Neural cell (in vitro differentiated cells): Measurements from ENCODE around the gene SYT13. TPM values are rescaled to one million over a fixed set of nuclear protein-coding genes. Genes with fewer than 3 reads are reported as not detected.

ENCODE experiments used
- H2AFZ ChIP-seq: fragments of 200-600, 300-800 bp; sonication (generic), shearing (Covaris generic); 2 replicates; pipeline ENCODE4 v1.6.0; 2014; ENCODE audit warnings: low read depth, mild to moderate bottlenecking, antibody characterized with exemption, low read length, moderate library complexity
- H3F3A ChIP-seq: fragments of 200-600 bp; shearing (Covaris generic); 2 replicates; pipeline ENCODE4 v1.6.1; 2016; ENCODE audit warnings: mild to moderate bottlenecking, moderate library complexity, mixed read lengths, antibody characterized with exemption, low read length; ENCODE audit not compliant: insufficient read depth, poor library complexity, severe bottlenecking
- H3K27ac ChIP-seq: fragments of 200-600, 300-800 bp; sonication (generic), shearing (Covaris generic); 2 replicates; pipeline ENCODE4 v1.5.1; 2014; ENCODE audit warnings: mild to moderate bottlenecking, low read length, moderate library complexity
- H3K27me3 ChIP-seq: fragments of 300-800, 200-600 bp; sonication (generic), shearing (Covaris generic); 2 replicates; pipeline ENCODE4 v1.6.0; 2014; ENCODE audit warnings: mild to moderate bottlenecking, low read depth, low read length, moderate library complexity; ENCODE audit not compliant: insufficient read depth
- H3K36me3 ChIP-seq: fragments of 300-800, 200-600 bp; sonication (generic), shearing (Covaris generic); 2 replicates; pipeline ENCODE4 v1.5.1; 2014; ENCODE audit warnings: mild to moderate bottlenecking, antibody characterized with exemption, low read length, moderate library complexity; ENCODE audit not compliant: insufficient read depth
- H3K4me2 ChIP-seq: fragments of 300-800, 200-600 bp; sonication (generic), shearing (Covaris generic); 2 replicates; pipeline ENCODE4 v1.6.0; 2014; ENCODE audit warnings: mild to moderate bottlenecking, low read length
- H3K4me3 ChIP-seq: fragments of 300-800, 200-600 bp; sonication (generic), shearing (Covaris generic); 2 replicates; pipeline ENCODE4 v1.5.1; 2014; ENCODE audit warnings: mild to moderate bottlenecking, low read length, moderate library complexity
- H3K79me2 ChIP-seq: fragments of 200-600 bp; shearing (Covaris generic); replicated peaks from 2 replicates; pipeline ENCODE4 v1.6.0; 2014; ENCODE audit warnings: mild to moderate bottlenecking, low read length, moderate library complexity; ENCODE audit not compliant: insufficient read depth
- H3K9ac ChIP-seq: fragments of 300-800, 200-600 bp; sonication (generic), shearing (Covaris generic); 2 replicates; pipeline ENCODE4 v1.6.1; 2016; ENCODE audit warnings: mild to moderate bottlenecking, low read length, mixed read lengths
- H3K9me2 ChIP-seq: fragments of 200-600 bp; shearing (Covaris generic); 2 replicates; pipeline ENCODE4 v1.6.1; 2016; ENCODE audit warnings: mild to moderate bottlenecking, low read length, mixed read lengths; ENCODE audit not compliant: insufficient read depth
- H3K9me3 ChIP-seq: fragments of 200-600, 300-800 bp; sonication (generic), shearing (Covaris generic); 2 replicates; pipeline ENCODE4 v1.6.1; 2016; ENCODE audit warnings: mild to moderate bottlenecking, mixed run types, low read length, moderate library complexity, mixed read lengths
- H4K20me1 ChIP-seq: fragments of 200-600 bp; shearing (Covaris generic); 2 replicates; pipeline ENCODE4 v1.6.1; 2016; ENCODE audit warnings: mild to moderate bottlenecking, mixed run types; ENCODE audit not compliant: insufficient read depth
- EP300 ChIP-seq: fragments of 450-650 bp; conservative IDR thresholded peaks from 2 replicates; pipeline ENCODE4 v1.6.1; 2014; ENCODE audit warnings: antibody characterized with exemption, mild to moderate bottlenecking, moderate library complexity; ENCODE audit not compliant: poor library complexity, severe bottlenecking
- EZH2 ChIP-seq: fragments of 200-600, 300-800 bp; shearing (Covaris generic), sonication (generic); IDR thresholded peaks from 2 replicates; pipeline ENCODE4 v1.6.1; 2014; ENCODE audit warnings: antibody characterized with exemption, low read length, borderline replicate concordance, mild to moderate bottlenecking; ENCODE audit not compliant: insufficient read depth, poor library complexity, severe bottlenecking
- MXI1 ChIP-seq: fragments of 450-650 bp; conservative IDR thresholded peaks from 2 replicates; pipeline ENCODE4 v1.6.1; 2014; ENCODE audit warnings: antibody characterized with exemption, mild to moderate bottlenecking; ENCODE audit not compliant: poor library complexity, severe bottlenecking
- POLR2AphosphoS5 ChIP-seq: IDR thresholded peaks from 2 replicates; pipeline ENCODE4 v1.6.1; 2012
- RAD21 ChIP-seq: fragments of 450-650 bp; conservative IDR thresholded peaks from 2 replicates; pipeline ENCODE4 v1.6.1; 2014; ENCODE audit warnings: antibody characterized with exemption, mild to moderate bottlenecking, moderate library complexity
- TAF1 ChIP-seq: IDR thresholded peaks from 2 replicates; pipeline ENCODE4 v1.6.1; 2012; ENCODE audit warnings: low read depth
- polyA plus RNA-seq: library from polyadenylated mRNA; depleted of rRNA; stranded (reverse); fragments of >200 nt; gene quantifications from 2 replicates; pipeline ENCODE4 v1.2.3, GENCODE V29; 2014
- TF ChIP-seq, protein P1 (sequence below): fragments of 450-650 bp; IDR thresholded peaks from 2 replicates; pipeline ENCODE4 v1.5.1; 2014; ENCODE audit warnings: antibody characterized with exemption, mild to moderate bottlenecking, moderate library complexity; ENCODE audit not compliant: poor library complexity, severe bottlenecking
- TF ChIP-seq, protein P2 (sequence below): IDR thresholded peaks from 2 replicates; pipeline ENCODE4 v1.6.1; 2012; ENCODE audit warnings: borderline replicate concordance

Gene SYT13
- polyA plus RNA-seq, 1 donor from 2014 or later: 60.8 TPM

DNA sequence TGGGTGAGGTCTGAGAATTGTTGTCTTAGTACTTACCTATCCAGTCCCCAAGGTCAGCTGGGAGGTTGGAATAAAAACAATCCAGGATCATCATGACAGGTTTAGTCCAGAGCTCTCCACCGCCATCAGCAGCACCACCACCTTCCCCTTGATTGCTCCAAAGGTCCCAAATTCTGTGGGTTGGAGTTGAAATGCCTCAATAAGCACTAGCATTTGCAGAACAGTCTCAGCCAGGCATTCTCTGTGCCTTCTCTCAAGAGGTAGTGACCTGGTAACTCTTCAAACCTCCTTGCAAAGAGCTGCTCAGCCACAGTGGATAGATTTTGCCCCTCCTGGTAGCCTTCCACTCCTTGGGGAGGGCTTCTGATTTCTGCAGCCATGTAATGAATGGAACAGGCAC lies 70.1 kb downstream of the SYT13 start:
- Histone ChIP-seq H3K36me3 (no peaks in the 10 kb centered on the region), H4K20me1 (no peaks in the 10 kb centered on the region), H2AFZ (no peak overlapping the region), H3K4me3 (no peak overlapping the region), H3K9me3 (no peaks in the 10 kb centered on the region), H3K9ac (no peak overlapping the region), H3K79me2 (no peaks in the 10 kb centered on the region), H3K4me2 (no peak overlapping the region), H3K27ac (no peak overlapping the region), H3K9me2 (no peaks in the 10 kb centered on the region), H3F3A (no peaks in the 10 kb centered on the region), H3K27me3 (no peaks in the 10 kb centered on the region)
- TF ChIP-seq, protein P1, sequence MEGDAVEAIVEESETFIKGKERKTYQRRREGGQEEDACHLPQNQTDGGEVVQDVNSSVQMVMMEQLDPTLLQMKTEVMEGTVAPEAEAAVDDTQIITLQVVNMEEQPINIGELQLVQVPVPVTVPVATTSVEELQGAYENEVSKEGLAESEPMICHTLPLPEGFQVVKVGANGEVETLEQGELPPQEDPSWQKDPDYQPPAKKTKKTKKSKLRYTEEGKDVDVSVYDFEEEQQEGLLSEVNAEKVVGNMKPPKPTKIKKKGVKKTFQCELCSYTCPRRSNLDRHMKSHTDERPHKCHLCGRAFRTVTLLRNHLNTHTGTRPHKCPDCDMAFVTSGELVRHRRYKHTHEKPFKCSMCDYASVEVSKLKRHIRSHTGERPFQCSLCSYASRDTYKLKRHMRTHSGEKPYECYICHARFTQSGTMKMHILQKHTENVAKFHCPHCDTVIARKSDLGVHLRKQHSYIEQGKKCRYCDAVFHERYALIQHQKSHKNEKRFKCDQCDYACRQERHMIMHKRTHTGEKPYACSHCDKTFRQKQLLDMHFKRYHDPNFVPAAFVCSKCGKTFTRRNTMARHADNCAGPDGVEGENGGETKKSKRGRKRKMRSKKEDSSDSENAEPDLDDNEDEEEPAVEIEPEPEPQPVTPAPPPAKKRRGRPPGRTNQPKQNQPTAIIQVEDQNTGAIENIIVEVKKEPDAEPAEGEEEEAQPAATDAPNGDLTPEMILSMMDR: no peak
- TF ChIP-seq POLR2AphosphoS5 (no peak), EZH2 (no peak), EP300 (no peak)
- TF ChIP-seq, protein P2, sequence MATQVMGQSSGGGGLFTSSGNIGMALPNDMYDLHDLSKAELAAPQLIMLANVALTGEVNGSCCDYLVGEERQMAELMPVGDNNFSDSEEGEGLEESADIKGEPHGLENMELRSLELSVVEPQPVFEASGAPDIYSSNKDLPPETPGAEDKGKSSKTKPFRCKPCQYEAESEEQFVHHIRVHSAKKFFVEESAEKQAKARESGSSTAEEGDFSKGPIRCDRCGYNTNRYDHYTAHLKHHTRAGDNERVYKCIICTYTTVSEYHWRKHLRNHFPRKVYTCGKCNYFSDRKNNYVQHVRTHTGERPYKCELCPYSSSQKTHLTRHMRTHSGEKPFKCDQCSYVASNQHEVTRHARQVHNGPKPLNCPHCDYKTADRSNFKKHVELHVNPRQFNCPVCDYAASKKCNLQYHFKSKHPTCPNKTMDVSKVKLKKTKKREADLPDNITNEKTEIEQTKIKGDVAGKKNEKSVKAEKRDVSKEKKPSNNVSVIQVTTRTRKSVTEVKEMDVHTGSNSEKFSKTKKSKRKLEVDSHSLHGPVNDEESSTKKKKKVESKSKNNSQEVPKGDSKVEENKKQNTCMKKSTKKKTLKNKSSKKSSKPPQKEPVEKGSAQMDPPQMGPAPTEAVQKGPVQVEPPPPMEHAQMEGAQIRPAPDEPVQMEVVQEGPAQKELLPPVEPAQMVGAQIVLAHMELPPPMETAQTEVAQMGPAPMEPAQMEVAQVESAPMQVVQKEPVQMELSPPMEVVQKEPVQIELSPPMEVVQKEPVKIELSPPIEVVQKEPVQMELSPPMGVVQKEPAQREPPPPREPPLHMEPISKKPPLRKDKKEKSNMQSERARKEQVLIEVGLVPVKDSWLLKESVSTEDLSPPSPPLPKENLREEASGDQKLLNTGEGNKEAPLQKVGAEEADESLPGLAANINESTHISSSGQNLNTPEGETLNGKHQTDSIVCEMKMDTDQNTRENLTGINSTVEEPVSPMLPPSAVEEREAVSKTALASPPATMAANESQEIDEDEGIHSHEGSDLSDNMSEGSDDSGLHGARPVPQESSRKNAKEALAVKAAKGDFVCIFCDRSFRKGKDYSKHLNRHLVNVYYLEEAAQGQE: no peak

DNA sequence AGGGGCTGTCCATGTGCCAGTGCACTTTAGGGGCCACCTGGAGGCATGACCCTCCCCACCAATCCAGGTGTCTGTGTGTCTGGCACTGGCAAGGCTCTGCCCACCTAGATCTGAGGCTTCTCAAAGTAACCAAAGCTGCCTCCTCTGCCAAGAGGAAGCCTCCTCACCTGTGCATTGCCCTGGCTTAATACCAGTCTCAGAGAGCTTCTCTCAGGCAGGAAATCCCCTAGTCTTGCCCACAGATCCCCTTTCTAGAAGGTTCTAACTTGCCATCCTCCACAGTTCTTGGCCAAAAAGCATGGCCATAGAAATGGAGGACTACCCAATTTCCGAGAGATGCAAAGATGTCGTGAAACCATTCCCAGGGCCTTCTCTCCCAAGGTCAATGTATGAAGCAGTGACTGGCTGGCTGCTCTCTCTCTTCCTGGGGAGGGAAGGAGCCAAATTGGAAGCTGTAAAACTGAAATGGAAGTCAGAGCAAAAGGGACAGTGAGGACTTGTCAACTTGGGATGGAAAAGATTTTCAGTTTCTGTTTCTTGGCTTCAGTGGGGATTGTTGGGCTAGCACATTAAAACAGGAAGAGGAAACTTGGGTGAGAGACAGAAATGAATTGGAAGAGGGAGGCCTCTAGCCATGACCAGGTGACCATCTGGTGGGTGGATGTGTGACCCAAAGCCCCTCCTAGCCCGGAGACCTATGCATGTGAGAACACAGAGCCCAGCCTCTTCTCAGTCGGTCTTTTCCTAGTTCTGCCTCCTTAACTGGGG lies 70.9 kb downstream of the SYT13 start:
- Histone ChIP-seq H3K4me3 (no peak overlapping the region), H3K27ac (no peak overlapping the region), H3K4me2 (no peak overlapping the region), H3K9me3 (no peaks in the 10 kb centered on the region), H3K9me2 (no peaks in the 10 kb centered on the region), H3F3A (no peaks in the 10 kb centered on the region), H3K27me3 (no peaks in the 10 kb centered on the region), H3K79me2 (no peaks in the 10 kb centered on the region), H3K9ac (no peak overlapping the region), H4K20me1 (no peaks in the 10 kb centered on the region), H3K36me3 (no peaks in the 10 kb centered on the region), H2AFZ (no peak overlapping the region)
- TF ChIP-seq EZH2 (no peak), TAF1 (no peak), MXI1 (no peak), RAD21 (no peak), EP300 (no peak), POLR2AphosphoS5 (no peak)
- TF ChIP-seq, protein P1: no peak
- TF ChIP-seq, protein P2: no peak
